Erythroblast (primary cell): ENCODE measurements around the gene FRMD4A.

ENCODE experiments used
- GATA1 ChIP-seq: IDR thresholded peaks from 2 replicates; pipeline ENCODE4 v1.6.1; 2011; ENCODE audit warnings: low read depth, mild to moderate bottlenecking, control low read depth, low read length, moderate library complexity
- POLR2A ChIP-seq: IDR thresholded peaks from 2 replicates; pipeline ENCODE4 v1.6.1; 2011; ENCODE audit warnings: mild to moderate bottlenecking, low read length

DNA sequence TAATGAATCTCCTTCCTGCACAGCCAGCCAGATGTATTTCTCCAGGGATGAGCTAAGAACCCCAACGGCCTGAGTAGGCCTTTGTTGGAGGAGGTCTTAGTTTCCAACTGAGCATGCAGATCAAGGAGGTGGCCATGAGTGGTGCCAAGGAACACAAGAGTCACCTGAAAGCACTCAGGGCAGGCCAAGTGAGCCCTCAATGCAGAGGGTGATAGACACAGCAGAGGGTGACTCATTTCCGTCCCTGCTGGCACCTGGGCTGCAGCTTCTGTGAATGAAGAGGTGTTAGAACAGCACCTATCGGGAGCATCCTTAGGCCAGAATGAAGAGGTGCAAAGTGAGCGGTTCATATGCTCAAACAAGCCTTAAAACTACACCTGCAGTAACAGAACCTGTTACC lies 211.8 kb downstream of the FRMD4A start:
- TF ChIP-seq POLR2A, result no peak
- TF ChIP-seq GATA1, result no peak
